Vagina (tissue), 2 donors: Measurements from ENCODE around the gene ZNF597.

ENCODE experiments used
- CTCF ChIP-seq, 3 experiments: fragments of 450-650 bp in 2 of 3; fragments of 200-600 bp in 1 of 3; sonication (generic) in 1 of 3; IDR thresholded peaks; one replicate each; pipeline ENCODE4 v1.5.1; 2017 to 2019; ENCODE audit warnings: antibody characterized with exemption in 3 of 3, mild to moderate bottlenecking in 2 of 3, moderate library complexity in 2 of 3
- POLR2A ChIP-seq, 2 donors: fragments of 450-650 bp; IDR thresholded peaks; one replicate each; pipeline ENCODE4 v1.6.1; 2017; ENCODE audit warnings: antibody characterized with exemption in 2 of 2, mild to moderate bottlenecking in 2 of 2, moderate library complexity in 2 of 2
- POLR2AphosphoS5 ChIP-seq, 2 donors: sonication (generic); formaldehyde crosslinking; IDR thresholded peaks; one replicate each; pipeline ENCODE4 v1.9.0; 2017; ENCODE audit warnings: antibody characterized with exemption in 2 of 2, mild to moderate bottlenecking in 2 of 2, low read depth in 1 of 2; ENCODE audit not compliant: insufficient read depth in 1 of 2

- TF ChIP-seq CTCF (IDR thresholded peaks at IDR 0.05) (no peak), POLR2A (IDR thresholded peaks at IDR 0.05) (no peak), POLR2AphosphoS5 (IDR thresholded peaks at IDR 0.05; ENCODE audit: insufficient read depth in 1 of 2, low read depth in 1 of 2) (no peak)
These were observed 11.4 kb upstream of the ZNF597 start for GRCh38 chr16:3454631-3455147.
